PC-9 (cell line): ENCODE data around the gene ANKRD18A. TPM values are rescaled to one million over a fixed set of nuclear protein-coding genes. Genes with fewer than 3 reads are reported as not detected.

Experiments used
- BruUV-seq: library from RNA; stranded (reverse); fragments of 400-500 nt; replicated peaks from 2 replicates; lab custom pipeline; 2021; lab: Mats Ljungman, UMichigan
- CTCF ChIA-PET: fragments of 300-600 bp; sonication (Branson Sonifier 250); formaldehyde crosslinking; loops from one replicate; lab custom pipeline; 2022; ENCODE audit warnings: antibody characterized with exemption; lab: Charles Lee
- POLR2A ChIA-PET: fragments of 300-600 bp; sonication (Branson Sonifier 250); formaldehyde crosslinking; loops from one replicate; lab custom pipeline; 2022; ENCODE audit warnings: antibody characterized with exemption; ENCODE audit not compliant: unreplicated experiment; lab: Charles Lee
- DNase-seq, 2 experiments: peaks; one replicate each; pipeline versions ENCODE4 v3.0.0 to v3.0.0-alpha.2; 2015 to 2022; ENCODE audit warnings: mixed read lengths in 1 of 2
- H2AFZ ChIP-seq: fragments of 200-600 bp; sonication (generic); 2 replicates; pipeline ENCODE4 v1.8.1; 2017; ENCODE audit warnings: antibody characterized with exemption
- H3F3A ChIP-seq: fragments of 200-600 bp; sonication (generic); 2 replicates; pipeline ENCODE4 v1.8.1; 2017; ENCODE audit warnings: antibody characterized with exemption, mild to moderate bottlenecking, low read depth; ENCODE audit not compliant: insufficient read depth
- H3K27ac ChIP-seq: fragments of 200-600 bp; sonication (generic); 2 replicates; pipeline ENCODE4 v1.6.1; 2016; ENCODE audit warnings: mixed run types
- H3K27me3 ChIP-seq: fragments of 200-600 bp; sonication (generic); 2 replicates; pipeline ENCODE4 v1.6.1; 2016; ENCODE audit warnings: low read depth, mixed run types; ENCODE audit not compliant: insufficient read depth
- H3K36me3 ChIP-seq: fragments of 200-600 bp; sonication (generic); 2 replicates; pipeline ENCODE4 v1.6.1; 2016; ENCODE audit warnings: low read depth, mixed run types
- H3K4me1 ChIP-seq: fragments of 200-600 bp; sonication (generic); replicated peaks from 2 replicates; pipeline ENCODE4 v1.6.1; 2016; ENCODE audit warnings: mixed run types; ENCODE audit not compliant: insufficient read depth
- H3K4me2 ChIP-seq: fragments of 200-600 bp; sonication (generic); 2 replicates; pipeline ENCODE4 v1.6.1; 2017; ENCODE audit warnings: mixed run types
- H3K4me3 ChIP-seq: fragments of 200-600 bp; sonication (generic); 2 replicates; pipeline ENCODE4 v1.6.1; 2016; ENCODE audit warnings: mixed run types
- H3K79me2 ChIP-seq: fragments of 200-600 bp; sonication (generic); 2 replicates; pipeline ENCODE4 v1.6.1; 2017; ENCODE audit warnings: low read depth, mixed run types
- H3K9me2 ChIP-seq: fragments of 200-600 bp; sonication (generic); 2 replicates; pipeline ENCODE4 v1.8.1; 2017; ENCODE audit warnings: mild to moderate bottlenecking; ENCODE audit not compliant: insufficient read depth
- H3K9me3 ChIP-seq: fragments of 200-600 bp; sonication (generic); 2 replicates; pipeline ENCODE4 v1.8.1; 2016; ENCODE audit warnings: low read depth; ENCODE audit not compliant: insufficient read depth
- H4K20me1 ChIP-seq: fragments of 200-600 bp; sonication (generic); 2 replicates; pipeline ENCODE4 v1.8.1; 2017; ENCODE audit not compliant: insufficient read depth
- EZH2 ChIP-seq: fragments of 200-600 bp; sonication (generic); IDR thresholded peaks from 2 replicates; pipeline ENCODE4 v1.8.0; 2017; ENCODE audit warnings: antibody characterized with exemption, low read depth
- intact Hi-C: fragments of 100-400 bp; cut with micrococcal nuclease; formaldehyde crosslinking; loops from one replicate; pipeline ENCODE4 v1.10.0; 2022; ENCODE audit not compliant: unreplicated experiment
- total RNA-seq: library from RNA; stranded (reverse); gene quantifications from 2 replicates; pipeline ENCODE4 v1.2.3, GENCODE V29; 2021
- TF ChIP-seq, protein P1 (sequence below): fragments of 200-600 bp; sonication (generic); conservative IDR thresholded peaks from 2 replicates; pipeline ENCODE4 v1.6.1; 2017; ENCODE audit warnings: mixed run types, antibody characterized with exemption, mild to moderate bottlenecking, moderate library complexity

The ANKRD18A gene
- total RNA-seq, 1 experiment from 2014 or later = 4.9 TPM

GRCh38 chr9:38662763-38663593, 42.6 kb upstream of the ANKRD18A start:
- Histone ChIP-seq H3F3A (no peaks in the 10 kb centered on the region), H3K9me3 (no peaks in the 10 kb centered on the region), H3K4me3 (no peak overlapping the region), H3K36me3 (no peaks in the 10 kb centered on the region), H3K79me2 (no peaks in the 10 kb centered on the region), H3K9me2 (no peaks in the 10 kb centered on the region), H3K27ac (no peak overlapping the region), H2AFZ (no peak overlapping the region), H3K4me2 (no peak overlapping the region), H3K4me1 (no peaks in the 10 kb centered on the region), H4K20me1 (no peaks in the 10 kb centered on the region), H3K27me3 (no peaks in the 10 kb centered on the region)
- BruUV-seq = no TSS peak
- POLR2A ChIA-PET = no interaction called here
- CTCF ChIA-PET = no interaction called here
- intact Hi-C loops = no loop called here
- DNase-seq = no peak
- no peak for TF ChIP-seq EZH2
- TF ChIP-seq, protein P1, sequence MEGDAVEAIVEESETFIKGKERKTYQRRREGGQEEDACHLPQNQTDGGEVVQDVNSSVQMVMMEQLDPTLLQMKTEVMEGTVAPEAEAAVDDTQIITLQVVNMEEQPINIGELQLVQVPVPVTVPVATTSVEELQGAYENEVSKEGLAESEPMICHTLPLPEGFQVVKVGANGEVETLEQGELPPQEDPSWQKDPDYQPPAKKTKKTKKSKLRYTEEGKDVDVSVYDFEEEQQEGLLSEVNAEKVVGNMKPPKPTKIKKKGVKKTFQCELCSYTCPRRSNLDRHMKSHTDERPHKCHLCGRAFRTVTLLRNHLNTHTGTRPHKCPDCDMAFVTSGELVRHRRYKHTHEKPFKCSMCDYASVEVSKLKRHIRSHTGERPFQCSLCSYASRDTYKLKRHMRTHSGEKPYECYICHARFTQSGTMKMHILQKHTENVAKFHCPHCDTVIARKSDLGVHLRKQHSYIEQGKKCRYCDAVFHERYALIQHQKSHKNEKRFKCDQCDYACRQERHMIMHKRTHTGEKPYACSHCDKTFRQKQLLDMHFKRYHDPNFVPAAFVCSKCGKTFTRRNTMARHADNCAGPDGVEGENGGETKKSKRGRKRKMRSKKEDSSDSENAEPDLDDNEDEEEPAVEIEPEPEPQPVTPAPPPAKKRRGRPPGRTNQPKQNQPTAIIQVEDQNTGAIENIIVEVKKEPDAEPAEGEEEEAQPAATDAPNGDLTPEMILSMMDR = no peak

DNA sequence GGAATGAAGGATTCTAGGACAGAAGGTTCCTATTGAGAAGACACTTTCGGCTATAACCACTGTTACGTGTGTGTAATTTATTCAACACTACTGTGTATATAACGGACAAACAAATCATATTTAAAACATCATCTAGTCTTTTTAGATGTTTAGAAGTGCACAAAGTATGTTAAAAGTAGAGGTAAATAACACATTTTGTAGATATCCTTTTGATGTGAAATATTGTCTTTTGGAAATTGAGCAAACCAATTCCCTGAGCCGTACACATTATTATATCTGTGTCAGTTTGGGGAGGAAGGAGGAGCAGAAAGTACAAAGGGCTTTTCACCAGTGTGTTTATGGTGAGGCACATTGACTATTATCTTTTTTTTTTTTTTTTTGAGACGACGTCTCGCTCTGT, 39.1 kb upstream of the ANKRD18A start:
- Histone ChIP-seq H3K4me3 (no peak overlapping the region), H3K79me2 (no peaks in the 10 kb centered on the region), H2AFZ (no peak overlapping the region), H3K36me3 (no peaks in the 10 kb centered on the region), H3F3A (no peaks in the 10 kb centered on the region), H3K27ac (no peak overlapping the region), H3K4me1 (no peaks in the 10 kb centered on the region), H3K9me2 (no peaks in the 10 kb centered on the region), H3K4me2 (no peak overlapping the region), H3K27me3 (no peaks in the 10 kb centered on the region), H3K9me3 (no peaks in the 10 kb centered on the region), H4K20me1 (no peaks in the 10 kb centered on the region)
- no peak for TF ChIP-seq EZH2
- TF ChIP-seq, protein P1 = no peak
- intact Hi-C loops = no loop called here
- CTCF ChIA-PET = no interaction called here
- POLR2A ChIA-PET = no interaction called here
- no peak for DNase-seq
- BruUV-seq = no TSS peak

DNA sequence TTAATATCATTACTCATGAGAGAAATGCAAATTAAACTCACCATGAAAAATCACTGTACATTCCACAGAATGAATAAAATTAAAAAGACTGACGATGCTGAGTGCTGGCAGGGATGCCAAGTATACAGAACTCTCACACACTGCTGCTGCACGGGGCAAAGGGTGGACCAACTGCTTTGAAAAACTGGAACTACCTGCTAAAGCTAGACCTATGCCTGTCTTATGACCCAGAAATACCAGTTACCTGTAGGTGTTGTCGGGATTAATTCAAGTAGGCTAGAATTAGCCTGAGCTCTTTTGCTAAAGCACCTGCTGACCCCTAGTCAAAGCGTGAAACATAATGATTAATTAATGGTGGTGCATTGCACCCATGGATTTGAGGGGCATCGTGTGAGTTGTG, 36.5 kb upstream of the ANKRD18A start:
- Histone ChIP-seq H2AFZ (no peak overlapping the region), H3K9me3 (no peaks in the 10 kb centered on the region), H4K20me1 (no peaks in the 10 kb centered on the region), H3K4me3 (no peak overlapping the region), H3K36me3 (no peaks in the 10 kb centered on the region), H3K27ac (no peak overlapping the region), H3K9me2 (no peaks in the 10 kb centered on the region), H3K27me3 (no peaks in the 10 kb centered on the region), H3K79me2 (no peaks in the 10 kb centered on the region), H3K4me2 (no peak overlapping the region), H3F3A (no peaks in the 10 kb centered on the region), H3K4me1 (no peaks in the 10 kb centered on the region)
- intact Hi-C loops = no loop called here
- no peak for DNase-seq
- ChIA-PET POLR2A (no interaction called here), CTCF (no interaction called here)
- no TSS peak for BruUV-seq
- TF ChIP-seq, protein P1 = no peak
- TF ChIP-seq EZH2 = no peak
